Activated T-cell treated with anti-CD3 and anti-CD28 coated beads, Interleukin-2, amount 50 U/mL, for 72 hours (primary cell): ENCODE results near the gene STK25. TPM values are rescaled to one million over a fixed set of nuclear protein-coding genes. Genes with fewer than 3 reads are reported as not detected.
A peak's percentile ranks its signal among the peaks of the same experiment; 100 is the strongest.
"Not testable (repeated sequence)": the region's sequence is repeated elsewhere in the genome, so short reads cannot be mapped to it uniquely, and the experiment has no call there.

Source experiments
- ATAC-seq, 2 donors: fragments of 150-1000 bp; cut with Tn5 transposase; replicated peaks in 1 of 2; 2 replicates each; pipeline ENCODE4 v1.10.0; 2021; ENCODE audit warnings: moderate library complexity in 2 of 2, mild to moderate bottlenecking in 1 of 2
- DNase-seq, 2 donors: peaks; one replicate each; pipeline ENCODE4 v3.0.0; 2021 to 2022; ENCODE audit warnings: mixed read lengths in 1 of 2
- H3K27ac Mint-ChIP-seq: one replicate; pipeline ENCODE4 v1.8.0; 2022; ENCODE audit warnings: mild to moderate bottlenecking, moderate library complexity, mixed read lengths
- H3K27me3 Mint-ChIP-seq: one replicate; pipeline ENCODE4 v1.8.0; 2022; ENCODE audit warnings: low read depth, mixed read lengths
- H3K36me3 Mint-ChIP-seq, 2 donors: one replicate each; pipeline ENCODE4 v1.8.0; 2022; ENCODE audit warnings: mixed read lengths in 2 of 2, mild to moderate bottlenecking in 1 of 2; ENCODE audit not compliant: insufficient read depth in 2 of 2
- H3K4me1 Mint-ChIP-seq: one replicate; pipeline ENCODE4 v1.8.0; 2022; ENCODE audit warnings: low read depth, mixed read lengths
- H3K4me3 Mint-ChIP-seq, 2 donors: one replicate each; pipeline ENCODE4 v1.8.0; 2022; ENCODE audit warnings: mild to moderate bottlenecking in 2 of 2, mixed read lengths in 2 of 2, moderate library complexity in 2 of 2
- H3K9me3 Mint-ChIP-seq, 2 donors: one replicate each; pipeline ENCODE4 v1.8.0; 2022; ENCODE audit warnings: mixed read lengths in 2 of 2
- total RNA-seq, 2 donors: library from RNA; stranded (reverse); gene quantifications; one replicate each; pipeline ENCODE4 v1.2.3, GENCODE V29; 2022

The STK25 gene
- total RNA-seq, 2 donors from 2014 or later, result 81.6 to 83.5 TPM

DNA sequence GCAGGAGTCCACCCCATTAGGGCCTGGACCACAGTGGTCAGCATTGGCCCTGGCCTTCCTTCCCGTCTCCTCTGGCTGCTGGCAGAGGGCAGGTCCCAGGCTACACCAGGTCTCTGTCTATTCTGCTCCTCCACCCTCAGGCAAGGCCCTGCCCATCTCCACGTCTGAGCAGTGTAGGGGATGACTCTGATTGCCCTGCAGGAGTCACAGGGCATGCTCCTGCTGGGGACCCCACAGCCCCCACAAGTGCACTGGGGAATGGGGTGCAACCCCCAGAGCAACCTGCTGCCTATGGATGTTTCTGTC is 40.0 kb downstream of the STK25 start:
- Mint-ChIP-seq H3K36me3 (no peaks in the 10 kb centered on the region), H3K4me1 (peaks cover 6% of the 10 kb centered on the region), H3K27me3 (peaks cover 29% of the 10 kb centered on the region), H3K27ac (no peak overlapping the region), H3K9me3 (no peaks in the 10 kb centered on the region), H3K4me3 (no peak overlapping the region)
- DNase-seq, result no peak
- no peak for ATAC-seq

DNA sequence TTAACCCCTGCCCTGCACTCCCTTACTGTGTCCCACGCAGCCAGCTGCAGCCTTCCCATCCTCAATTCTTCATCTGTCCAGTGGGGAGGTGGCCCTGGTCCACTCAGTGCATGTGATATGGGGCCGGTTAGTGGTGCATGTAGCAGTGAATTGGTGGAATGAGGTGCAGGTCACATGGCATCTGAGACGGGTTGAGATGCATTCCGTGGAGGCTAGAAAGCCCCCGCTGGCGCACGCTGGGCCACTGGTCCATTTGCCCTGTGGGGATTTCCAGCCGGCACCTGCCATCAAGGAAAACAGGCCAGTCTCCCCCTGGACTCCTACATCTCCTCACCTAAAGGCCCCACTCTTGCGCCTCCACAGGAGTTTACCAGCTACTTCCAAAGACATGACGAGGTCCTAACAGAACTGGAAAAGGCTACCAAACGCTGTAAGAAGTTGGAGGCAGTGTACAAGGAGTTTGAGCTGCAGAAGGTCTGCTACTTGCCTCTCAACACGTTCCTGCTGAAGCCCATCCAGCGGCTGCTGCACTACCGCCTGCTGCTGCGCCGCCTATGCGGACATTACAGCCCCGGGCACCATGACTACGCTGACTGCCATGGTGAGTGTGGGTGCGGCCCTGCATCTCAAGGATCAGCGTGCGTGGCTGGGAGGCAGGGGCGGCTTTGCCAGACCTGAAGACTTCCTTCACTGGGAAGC is 40.5 kb downstream of the STK25 start:
- Mint-ChIP-seq H3K36me3 (no peaks in the 10 kb centered on the region), H3K27me3 (peaks cover 24% of the 10 kb centered on the region), H3K27ac (no peak overlapping the region), H3K4me1 (peaks cover 6% of the 10 kb centered on the region), H3K4me3 (no peak overlapping the region), H3K9me3 (no peaks in the 10 kb centered on the region)
- DNase-seq (no peak), ATAC-seq (no peak)

DNA sequence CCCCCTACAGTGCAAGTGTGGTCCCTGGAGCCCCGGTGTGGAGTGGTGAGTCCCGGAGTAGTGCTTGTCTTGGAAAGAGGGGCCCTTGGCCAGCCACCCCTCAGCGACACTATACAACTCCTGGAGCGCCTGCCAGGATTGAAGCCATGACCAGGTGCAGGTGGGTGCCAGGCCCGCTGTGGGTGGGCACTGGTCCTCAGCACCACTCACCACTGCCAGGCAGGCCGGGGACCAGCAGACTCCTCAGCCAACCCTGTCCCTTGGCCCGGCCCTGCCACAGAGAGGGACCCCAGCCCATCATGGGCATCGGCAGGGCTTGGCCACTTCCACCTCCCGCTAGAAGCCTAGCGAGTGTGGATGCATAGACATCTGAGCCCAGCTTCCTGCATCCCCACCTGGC is 42.2 kb downstream of the STK25 start:
- no peak for DNase-seq
- Mint-ChIP-seq H3K9me3 (no peaks in the 10 kb centered on the region), H3K36me3 (no peaks in the 10 kb centered on the region), H3K4me3 (no peak overlapping the region), H3K27ac (no peak overlapping the region), H3K27me3 (peaks cover 11% of the 10 kb centered on the region), H3K4me1 (peaks cover 6% of the 10 kb centered on the region)
- ATAC-seq, result no peak

DNA sequence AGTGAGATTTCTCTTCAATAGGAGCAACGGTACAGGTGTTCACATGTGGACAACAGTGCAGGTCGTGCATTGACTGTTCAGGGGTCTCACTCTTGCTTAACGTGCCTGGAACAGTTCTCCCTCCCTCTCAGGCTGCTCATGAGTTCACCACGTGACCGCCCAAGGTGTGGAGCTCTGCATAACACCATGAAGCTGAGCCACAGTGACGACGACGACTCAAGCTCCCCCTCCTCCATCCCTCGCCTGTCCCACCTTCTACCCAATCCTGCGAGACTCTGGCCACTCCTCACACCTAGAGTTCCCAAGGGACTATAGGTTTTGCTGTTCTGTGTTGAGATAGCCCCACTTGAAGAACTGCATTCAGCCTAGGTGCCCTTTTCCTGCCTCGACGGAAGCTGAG is 42.8 kb downstream of the STK25 start:
- H3K27me3 Mint-ChIP-seq, result peaks cover 5% of the 10 kb centered on the region
- H3K36me3 Mint-ChIP-seq, result no peaks in the 10 kb centered on the region
- DNase-seq (no peak), ATAC-seq (no peak)
- H3K4me3 Mint-ChIP-seq, result no peak overlapping the region
- H3K4me1 Mint-ChIP-seq, result peaks cover 6% of the 10 kb centered on the region
- no peaks in the 10 kb centered on the region for H3K9me3 Mint-ChIP-seq
- H3K27ac Mint-ChIP-seq, result no peak overlapping the region

DNA sequence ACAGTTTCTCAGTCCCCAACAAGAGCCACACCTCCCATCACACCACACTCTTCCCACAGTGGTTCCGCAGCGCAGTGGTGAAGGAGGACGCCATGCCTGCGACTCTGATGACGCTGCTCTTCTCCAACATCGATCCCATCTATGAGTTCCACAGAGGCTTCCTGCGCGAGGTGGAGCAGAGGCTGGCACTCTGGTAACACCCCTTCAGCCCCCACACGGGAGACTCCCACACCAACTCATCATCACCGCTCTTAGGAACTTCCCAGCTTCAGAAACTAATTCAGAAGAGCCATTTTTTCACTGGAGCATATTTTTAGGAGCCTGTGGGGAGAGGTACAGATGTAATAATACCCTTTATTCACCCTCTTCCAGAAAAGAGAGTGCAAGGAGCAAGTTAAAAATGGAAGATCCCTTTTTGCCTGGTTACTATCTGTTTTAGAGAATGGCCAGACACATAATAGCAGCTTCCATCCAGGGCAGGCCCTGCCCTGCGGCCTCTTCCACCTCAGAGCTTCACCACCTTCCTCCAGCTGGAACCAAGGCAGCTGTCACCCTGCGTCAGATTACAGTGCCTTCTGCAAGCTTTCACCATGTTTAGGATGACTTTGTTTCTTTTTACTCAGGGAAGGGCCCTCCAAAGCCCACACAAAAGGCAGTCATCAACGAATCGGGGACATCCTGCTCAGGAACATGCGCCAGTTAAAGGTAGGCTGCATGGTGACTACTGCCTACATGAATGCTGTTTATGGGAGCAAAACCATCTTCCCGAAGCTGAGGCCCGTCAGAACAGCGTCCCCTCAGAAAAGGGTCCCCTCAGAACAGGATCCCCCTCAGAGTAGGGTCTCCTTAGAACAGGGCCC is 44.9 kb downstream of the STK25 start:
- no peak overlapping the region for H3K27ac Mint-ChIP-seq
- no peaks in the 10 kb centered on the region for H3K36me3 Mint-ChIP-seq
- H3K9me3 Mint-ChIP-seq, result no peaks in the 10 kb centered on the region
- no peaks in the 10 kb centered on the region for H3K4me1 Mint-ChIP-seq
- H3K27me3 Mint-ChIP-seq, result no peaks in the 10 kb centered on the region
- ATAC-seq (no peak), DNase-seq (no peak)
- no peak overlapping the region for H3K4me3 Mint-ChIP-seq

DNA sequence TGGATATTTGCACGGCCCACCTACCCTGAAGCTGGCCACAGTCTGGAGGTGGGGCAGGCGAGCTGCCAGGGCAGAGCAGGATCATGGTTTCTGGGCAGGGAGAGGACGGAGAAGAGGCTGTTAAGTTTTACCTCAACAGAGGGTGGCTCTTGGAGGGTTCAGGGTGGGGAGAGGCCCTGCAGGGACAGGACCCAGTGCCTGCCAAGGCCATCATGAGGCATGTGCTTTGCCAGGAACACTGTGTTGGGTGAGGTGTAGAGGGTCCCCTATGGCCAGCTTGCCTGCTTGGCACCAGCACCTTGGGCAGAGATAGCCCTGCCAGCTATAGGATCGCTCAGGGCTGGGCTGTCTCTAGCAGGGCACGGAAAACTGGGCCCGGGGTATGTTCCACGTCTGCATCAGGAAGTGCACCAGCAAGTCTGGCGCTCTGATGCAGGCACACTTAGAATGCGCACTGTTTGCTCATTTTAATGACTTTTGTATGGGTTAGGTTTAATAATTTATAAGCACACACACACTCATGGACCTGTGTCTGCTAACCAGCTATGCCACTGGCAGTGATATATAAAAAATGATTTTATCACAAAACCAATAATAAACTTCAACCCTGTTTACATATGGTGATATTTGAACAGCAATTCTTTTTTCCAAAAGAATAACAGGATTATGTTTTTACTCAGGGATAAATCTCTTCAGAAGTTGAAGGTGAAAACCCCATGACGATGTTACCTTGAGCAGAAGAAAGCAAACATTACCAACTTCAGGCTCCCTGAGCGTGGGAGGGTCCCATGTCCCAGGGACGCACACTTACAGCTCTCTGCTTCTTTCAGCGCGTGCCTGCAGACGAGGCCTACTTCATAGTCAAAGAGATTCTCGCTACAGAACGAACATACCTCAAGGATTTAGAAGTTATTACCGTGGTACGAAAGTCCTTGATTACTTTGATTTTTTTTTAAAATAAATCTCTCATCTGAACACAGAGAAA is 46.4 kb downstream of the STK25 start:
- Mint-ChIP-seq H3K4me3 (no peak overlapping the region), H3K4me1 (no peaks in the 10 kb centered on the region), H3K9me3 (no peaks in the 10 kb centered on the region), H3K36me3 (no peaks in the 10 kb centered on the region), H3K27me3 (no peaks in the 10 kb centered on the region), H3K27ac (no peak overlapping the region)
- ATAC-seq (no peak), DNase-seq (no peak)

DNA sequence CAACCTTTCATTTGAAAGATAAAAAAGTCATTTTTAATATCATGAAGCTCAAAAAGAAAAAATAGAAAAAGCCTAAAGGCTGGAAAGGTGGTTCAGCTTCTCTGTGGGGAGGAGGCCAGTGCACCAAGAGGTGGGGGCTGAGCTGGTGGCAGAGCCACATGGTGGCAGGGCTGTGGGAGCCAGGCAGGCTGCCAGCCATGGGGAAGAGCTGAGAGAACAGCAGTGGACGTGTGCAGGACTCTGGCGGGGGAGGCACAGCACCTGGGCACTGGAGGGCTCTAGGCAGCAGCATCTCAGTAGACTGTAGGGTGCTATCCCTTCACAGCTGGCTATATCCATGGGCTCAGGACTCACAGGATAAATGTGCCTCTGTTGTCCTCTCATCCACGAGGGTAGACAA is 47.8 kb downstream of the STK25 start:
- no peaks in the 10 kb centered on the region for H3K27me3 Mint-ChIP-seq
- no peaks in the 10 kb centered on the region for H3K9me3 Mint-ChIP-seq
- DNase-seq (no peak), ATAC-seq (no peak)
- no peaks in the 10 kb centered on the region for H3K36me3 Mint-ChIP-seq
- H3K27ac Mint-ChIP-seq, result no peak overlapping the region
- H3K4me3 Mint-ChIP-seq, result no peak overlapping the region
- H3K4me1 Mint-ChIP-seq, result no peaks in the 10 kb centered on the region

DNA sequence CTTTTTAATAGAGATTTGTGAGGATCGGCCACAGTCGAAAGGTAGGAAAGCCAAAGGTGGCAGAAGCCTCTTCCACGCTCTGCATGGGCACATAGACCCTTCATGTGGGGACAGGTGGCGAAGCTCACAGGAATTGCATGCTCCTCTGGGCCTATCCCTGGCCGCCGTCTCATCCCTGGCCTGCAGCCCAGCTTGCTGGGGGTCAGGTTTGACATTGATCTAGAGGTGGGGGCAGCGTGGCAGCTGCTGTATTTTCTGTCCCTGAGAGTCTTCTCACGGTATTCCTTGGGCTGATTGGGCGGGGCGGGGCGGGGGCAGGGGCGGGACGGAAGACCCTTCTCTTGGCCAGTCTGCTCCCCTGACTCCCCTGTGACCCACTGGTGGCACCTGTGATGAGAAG is 48.9 kb downstream of the STK25 start:
- H3K4me3 Mint-ChIP-seq, result no peak overlapping the region
- no peak for DNase-seq
- H3K27ac Mint-ChIP-seq, result no peak overlapping the region
- H3K4me1 Mint-ChIP-seq, result no peaks in the 10 kb centered on the region
- ATAC-seq, result no peak
- H3K36me3 Mint-ChIP-seq, result no peaks in the 10 kb centered on the region
- H3K9me3 Mint-ChIP-seq, result no peaks in the 10 kb centered on the region
- H3K27me3 Mint-ChIP-seq, result peaks cover 6% of the 10 kb centered on the region

DNA sequence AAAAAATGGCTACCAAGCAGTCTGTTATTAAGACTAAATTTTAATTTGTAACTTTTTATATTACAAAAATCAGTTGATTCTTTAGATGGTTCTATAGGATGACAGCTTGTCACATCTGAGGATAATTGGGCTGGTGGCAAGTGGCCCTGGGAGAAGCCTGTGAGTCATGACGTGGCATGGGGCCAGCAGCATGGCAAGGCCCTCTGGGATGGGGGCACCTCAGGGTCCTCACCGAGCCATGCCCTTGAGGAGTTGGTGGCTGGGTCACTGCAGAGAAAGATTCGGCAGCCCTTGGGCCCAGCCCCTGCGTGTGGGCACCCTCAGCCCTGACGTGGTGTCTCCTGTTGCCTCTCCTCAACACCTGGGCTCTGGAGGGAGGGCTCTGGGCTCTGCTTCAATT is 49.7 kb downstream of the STK25 start:
- H3K27ac Mint-ChIP-seq, result no peak overlapping the region
- no peaks in the 10 kb centered on the region for H3K36me3 Mint-ChIP-seq
- no peaks in the 10 kb centered on the region for H3K9me3 Mint-ChIP-seq
- no peak overlapping the region for H3K4me3 Mint-ChIP-seq
- H3K4me1 Mint-ChIP-seq, result no peaks in the 10 kb centered on the region
- DNase-seq (no peak), ATAC-seq (no peak)
- peaks cover 12% of the 10 kb centered on the region for H3K27me3 Mint-ChIP-seq

DNA sequence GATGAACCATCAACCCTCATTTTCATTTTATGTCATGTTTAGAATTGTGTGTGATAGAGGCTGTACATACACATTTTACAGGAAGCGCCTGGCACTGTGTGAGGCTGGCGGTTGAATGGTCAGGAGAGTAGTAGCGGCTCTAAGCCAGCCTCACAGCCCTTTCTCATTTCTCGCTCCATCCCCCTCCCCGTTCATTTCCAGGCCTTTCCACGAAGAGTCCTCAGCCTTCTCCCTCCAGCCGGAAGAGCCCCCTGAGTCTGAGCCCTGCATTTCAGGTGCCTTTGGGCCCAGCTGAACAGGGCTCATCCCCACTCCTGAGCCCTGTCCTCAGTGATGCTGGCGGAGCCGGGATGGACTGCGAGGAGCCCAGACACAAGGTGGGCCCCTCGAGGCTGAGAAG is 51.8 kb downstream of the STK25 start:
- Mint-ChIP-seq H3K27me3 (peaks cover 17% of the 10 kb centered on the region), H3K36me3 (no peaks in the 10 kb centered on the region), H3K4me1 (no peaks in the 10 kb centered on the region), H3K4me3 (no peak overlapping the region), H3K27ac (no peak overlapping the region), H3K9me3 (no peaks in the 10 kb centered on the region)
- DNase-seq (no peak), ATAC-seq (no peak)

DNA sequence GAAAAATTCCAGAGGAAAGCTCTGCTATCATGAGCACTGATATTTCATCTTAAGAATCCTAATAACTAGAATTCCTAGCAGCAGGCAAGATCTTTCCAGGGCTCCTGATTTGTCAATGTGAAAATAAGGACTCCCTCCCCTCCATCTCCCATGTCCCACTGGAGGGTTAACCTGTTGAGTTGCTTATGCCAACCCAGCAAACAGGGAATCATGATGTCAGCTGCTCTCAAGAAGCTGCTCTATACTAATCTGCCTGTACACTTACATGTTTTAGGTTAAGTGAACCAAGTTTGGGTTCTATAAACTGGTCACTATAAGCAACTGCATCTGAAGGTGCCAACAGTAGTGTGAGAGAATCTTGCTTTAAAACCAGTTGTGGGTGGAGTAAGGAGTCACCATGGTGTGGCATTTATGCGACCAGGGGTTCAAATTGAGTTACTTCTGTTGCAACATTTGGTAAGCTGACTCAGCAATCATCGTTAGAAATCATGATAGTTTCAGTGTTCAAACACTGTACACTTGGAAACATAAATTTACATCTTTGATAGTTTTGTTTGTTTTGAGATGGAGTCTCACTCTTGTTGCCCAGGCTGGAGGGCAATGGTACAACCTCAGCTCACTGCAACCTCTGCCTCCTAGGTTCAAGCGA is 53.4 kb downstream of the STK25 start:
- Mint-ChIP-seq H3K4me1 (no peaks in the 10 kb centered on the region), H3K4me3 (no peak overlapping the region), H3K9me3 (no peaks in the 10 kb centered on the region), H3K36me3 (no peaks in the 10 kb centered on the region), H3K27ac (no peak overlapping the region), H3K27me3 (peaks cover 17% of the 10 kb centered on the region)
- DNase-seq (no peak), ATAC-seq (peak in 1 of 2 donors; percentile 21)

DNA sequence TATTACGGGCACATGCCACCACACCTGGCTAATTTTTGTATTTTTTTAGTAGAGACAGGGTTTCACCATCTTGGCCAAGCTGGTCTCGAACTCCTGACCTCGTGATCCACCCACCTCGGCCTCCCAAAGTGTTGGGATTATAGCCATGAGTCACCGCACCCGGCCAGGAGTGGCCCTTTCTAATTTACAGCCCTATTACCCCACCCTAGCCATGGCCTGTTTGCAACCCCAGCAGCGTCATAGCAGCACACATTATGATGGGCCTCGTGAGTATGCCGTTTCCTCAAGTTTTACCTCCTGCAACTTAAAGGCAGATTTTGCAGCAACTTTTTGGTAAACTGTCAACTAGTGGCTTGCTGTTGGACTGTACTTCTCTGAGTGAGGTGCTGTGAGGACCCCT is 54.5 kb downstream of the STK25 start:
- H3K36me3 Mint-ChIP-seq, H3K4me3 Mint-ChIP-seq, ATAC-seq, H3K27ac Mint-ChIP-seq, H3K9me3 Mint-ChIP-seq, H3K4me1 Mint-ChIP-seq, DNase-seq: not testable (repeated sequence)
- peaks cover 20% of the 10 kb centered on the region for H3K27me3 Mint-ChIP-seq
